ENCODE results near the gene ZNF280B. TPM values are rescaled to one million over a fixed set of nuclear protein-coding genes. Genes with fewer than 3 reads are reported as not detected.

Gene ZNF280B
- total and polyA plus RNA-seq, 10 of the 15 experiments (the other 5 are each of a cell fraction or from before 2014, with no cell fraction given), result 0.28 to 2.2 (median 1.1) TPM

- TF ChIP-seq CEBPB (IDR thresholded peaks at IDR 0.05; ENCODE audit: borderline replicate concordance in 1 of 2, low read depth in 2 of 2, low read length in 2 of 2), result no peak
- TF ChIP-seq TBL1XR1 (IDR thresholded peaks at IDR 0.05; ENCODE audit: low read depth, low read length), result no peak
- TF ChIP-seq NFXL1 (IDR thresholded peaks at IDR 0.05; ENCODE audit: borderline replicate concordance), result no peak
- no peak for TF ChIP-seq FOXK2 (IDR thresholded peaks at IDR 0.05)
- no peak for TF ChIP-seq ESRRA (IDR thresholded peaks at IDR 0.05; ENCODE audit: low read length)
- TF ChIP-seq JUNB (IDR thresholded peaks at IDR 0.05), result no peak
Observed at GRCh38 chr22:22528780-22529179, 20.2 kb upstream of the ZNF280B start (continued).

DNA sequence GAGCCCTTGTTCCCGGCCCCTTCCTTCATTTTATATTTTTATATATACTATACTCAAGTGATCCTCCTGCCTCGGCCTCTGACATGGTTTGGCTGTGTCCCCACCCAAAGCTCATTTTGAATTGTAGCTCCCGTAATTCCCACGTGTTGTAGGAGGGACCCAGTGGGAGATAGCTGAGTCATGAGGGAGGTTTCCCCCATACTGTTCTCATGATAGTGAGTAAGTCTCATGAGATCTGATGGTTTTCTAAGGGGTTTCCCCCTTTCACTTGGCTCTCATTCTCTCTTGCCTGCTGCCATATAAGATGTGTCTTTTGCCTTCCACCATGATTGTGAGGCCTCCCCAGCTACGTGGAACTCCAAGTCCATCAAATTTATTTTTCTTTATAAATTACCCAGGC, 18.8 kb upstream of the ZNF280B start:
- CTCF ChIA-PET, result no interaction called here
- Histone ChIP-seq H3K9ac (ENCODE audit: control insufficient read depth, insufficient read depth, low read length) (no peak overlapping the region), H3K36me3 (ENCODE audit: control insufficient read depth in 2 of 2, insufficient read depth in 2 of 2, low read length in 1 of 2) (no peaks in the 10 kb centered on the region), H3K4me3 (no peak overlapping the region), H3K4me2 (ENCODE audit: control insufficient read depth, insufficient read depth) (no peak overlapping the region), H3K79me2 (ENCODE audit: control insufficient read depth, insufficient read depth, low read length) (no peaks in the 10 kb centered on the region), H3K27me3 (replicated peaks in 1 of 2; ENCODE audit: control insufficient read depth in 2 of 2, insufficient read depth in 2 of 2, low read length in 1 of 2) (no peaks in the 10 kb centered on the region), H2AFZ (ENCODE audit: control insufficient read depth, low read depth, low read length) (no peak overlapping the region), H3K4me1 (ENCODE audit: control insufficient read depth, insufficient read depth, low read length) (no peaks in the 10 kb centered on the region), H3K9me3 (replicated peaks; ENCODE audit: control insufficient read depth, insufficient read depth, low read length) (no peaks in the 10 kb centered on the region; the same call in 2 of the 3 replicates), H4K20me1 (ENCODE audit: control insufficient read depth, insufficient read depth) (no peaks in the 10 kb centered on the region), H3K27ac (ENCODE audit: control insufficient read depth, insufficient read depth) (no peak overlapping the region)
- RAD21 ChIA-PET (ENCODE audit: unreplicated experiment), result no interaction called here
- SMC1A ChIA-PET (ENCODE audit: uncharacterized antibody, unreplicated experiment), result no interaction called here
- DNase-seq (ENCODE audit: low read depth, low spot score), result no peak
- POLR2A ChIA-PET, result no interaction called here
- BruUV-seq (replicated peaks), result no TSS peak
- no peak for FAIRE-seq
- no peak for ATAC-seq
- 29% methylated on average over 5 of the region's 5 CpGs for WGBS (ENCODE audit: insufficient coverage, insufficient replicate concordance, low lambda C conversion rate, missing lambda C conversion rate)
- intact Hi-C loops (cut with micrococcal nuclease; ENCODE audit: unreplicated experiment), result no loop called here
- in situ Hi-C loops (cut with MboI), result no loop called here
- TF ChIP-seq SMAD5 (IDR thresholded peaks at IDR 0.05; ENCODE audit: low read depth) (no peak), JUNB (IDR thresholded peaks at IDR 0.05) (no peak), ZBED1 (IDR thresholded peaks at IDR 0.05; ENCODE audit: borderline replicate concordance) (no peak), ZBTB11 (CRISPR knock-in tag; IDR thresholded peaks at IDR 0.05) (no peak), BCL11A (IDR thresholded peaks at IDR 0.05; ENCODE audit: low read depth, low read length) (no peak), ZNF687 (IDR thresholded peaks at IDR 0.05) (no peak), SREBF1 (IDR thresholded peaks at IDR 0.05; ENCODE audit: low read length) (no peak), ZNF274 (IDR thresholded peaks at IDR 0.05; ENCODE audit: insufficient read depth, insufficient read length) (no peak), DPF2 (IDR thresholded peaks at IDR 0.05) (no peak), FOXM1 (IDR thresholded peaks at IDR 0.05; ENCODE audit: low read depth, low read length) (no peak)
- TF ChIP-seq, protein P1, sequence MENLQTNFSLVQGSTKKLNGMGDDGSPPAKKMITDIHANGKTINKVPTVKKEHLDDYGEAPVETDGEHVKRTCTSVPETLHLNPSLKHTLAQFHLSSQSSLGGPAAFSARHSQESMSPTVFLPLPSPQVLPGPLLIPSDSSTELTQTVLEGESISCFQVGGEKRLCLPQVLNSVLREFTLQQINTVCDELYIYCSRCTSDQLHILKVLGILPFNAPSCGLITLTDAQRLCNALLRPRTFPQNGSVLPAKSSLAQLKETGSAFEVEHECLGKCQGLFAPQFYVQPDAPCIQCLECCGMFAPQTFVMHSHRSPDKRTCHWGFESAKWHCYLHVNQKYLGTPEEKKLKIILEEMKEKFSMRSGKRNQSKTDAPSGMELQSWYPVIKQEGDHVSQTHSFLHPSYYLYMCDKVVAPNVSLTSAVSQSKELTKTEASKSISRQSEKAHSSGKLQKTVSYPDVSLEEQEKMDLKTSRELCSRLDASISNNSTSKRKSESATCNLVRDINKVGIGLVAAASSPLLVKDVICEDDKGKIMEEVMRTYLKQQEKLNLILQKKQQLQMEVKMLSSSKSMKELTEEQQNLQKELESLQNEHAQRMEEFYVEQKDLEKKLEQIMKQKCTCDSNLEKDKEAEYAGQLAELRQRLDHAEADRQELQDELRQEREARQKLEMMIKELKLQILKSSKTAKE (IDR thresholded peaks at IDR 0.05; ENCODE audit: low read depth, poor library complexity, severe bottlenecking), result no peak

Data from GM12878 (cell line).